ENCODE data around the gene OR1I1. TPM values are rescaled to one million over a fixed set of nuclear protein-coding genes. Genes with fewer than 3 reads are reported as not detected.
"Not testable (repeated sequence)": the region's sequence is repeated elsewhere in the genome, so short reads cannot be mapped to it uniquely, and the experiment has no call there.

Gene OR1I1
- under 1 TPM in 6 of 8 experiments, not detected in 2; 0.04 to 0.94 (median 0.19) TPM for total RNA-seq

GRCh38 chr19:15081911-15082310, at the start of gene OR1I1:
Gene OR1I1, plus strand, starts transcription at chr19:15082211. Its CDS starts 4,855 bp downstream, at chr19:15087066.
- WGBS, 10 experiments, result 38 to 60% (median 53%) methylated on average over 1 to 5 of the region's 6 CpGs; no CpG with 5 or more reads in 6 of the 10 experiments
- no peaks in the 10 kb centered on the region for H3K4me1 ChIP-seq (replicated peaks in 1 of 2)

GRCh38 chr19:15035795-15036311, 46.2 kb upstream of the OR1I1 start:
- 0 to 33% methylated on average over 1 of the region's 1 CpG; no CpG with 5 or more reads in 8 of the 10 experiments for WGBS, 10 experiments
- in situ Hi-C loops (cut with MboI; ENCODE audit: low pct_unique_long_range_greater_than_20kb in 2 of 9, low sequenced_read_pairs in 9 of 9, unreplicated experiment in 9 of 9), result no loop called here
- Histone ChIP-seq H3K4me3 (no peak overlapping the region), H3K27ac (no peak overlapping the region), H3K4me1 (replicated peaks in 1 of 2) (no peaks in the 10 kb centered on the region)
- no peak for ATAC-seq (replicated peaks in 6 of 8)

More at GRCh38 chr19:15081911-15082310, at the start of gene OR1I1:
- in situ Hi-C loops (cut with MboI; ENCODE audit: low pct_unique_long_range_greater_than_20kb in 2 of 9, low sequenced_read_pairs in 9 of 9, unreplicated experiment in 9 of 9), result loop anchor here in 3 of 9 experiments (10.0 to 25.0 kb wide), 2 partner anchors 473 to 480 kb away; no protein-coding TSS in a partner anchor
- H3K4me3 ChIP-seq, result no peak within 1 kb of the TSS
- ATAC-seq (replicated peaks in 6 of 8), result no peak
- no peak within 1 kb of the TSS for H3K27ac ChIP-seq

GRCh38 chr19:15037586-15037985, 44.4 kb upstream of the OR1I1 start:
- in situ Hi-C loops (cut with MboI; ENCODE audit: low pct_unique_long_range_greater_than_20kb in 2 of 9, low sequenced_read_pairs in 9 of 9, unreplicated experiment in 9 of 9), result no loop called here
- H3K27ac ChIP-seq, result no peak overlapping the region
- no peak for ATAC-seq (replicated peaks in 6 of 8)

GRCh38 chr19:15038294-15038693, 43.7 kb upstream of the OR1I1 start:
- 0 to 82% (median 53%) methylated on average over 1 to 3 of the region's 3 CpGs; no CpG with 5 or more reads in 1 of the 10 experiments for WGBS, 10 experiments
- Histone ChIP-seq H3K27ac (no peak overlapping the region), H3K4me3 (no peak overlapping the region), H3K4me1 (replicated peaks in 1 of 2) (no peaks in the 10 kb centered on the region)
- in situ Hi-C loops (cut with MboI; ENCODE audit: low pct_unique_long_range_greater_than_20kb in 2 of 9, low sequenced_read_pairs in 9 of 9, unreplicated experiment in 9 of 9), result no loop called here
- ATAC-seq (replicated peaks in 6 of 8), result no peak

More at GRCh38 chr19:15037586-15037985, 44.4 kb upstream of the OR1I1 start:
- Histone ChIP-seq H3K4me3 (no peak overlapping the region), H3K4me1 (replicated peaks in 1 of 2) (no peaks in the 10 kb centered on the region)
- 0 to 40% (median 19%) methylated on average over 1 to 4 of the region's 4 CpGs; no CpG with 5 or more reads in 2 of the 10 experiments for WGBS, 10 experiments

GRCh38 chr19:15042003-15042402, 40.0 kb upstream of the OR1I1 start:
- no peak overlapping the region for H3K27ac ChIP-seq
- no peaks in the 10 kb centered on the region for H3K4me1 ChIP-seq (replicated peaks in 1 of 2)
- no peak for ATAC-seq (replicated peaks in 6 of 8)
- H3K4me3 ChIP-seq, result no peak overlapping the region
- in situ Hi-C loops (cut with MboI; ENCODE audit: low pct_unique_long_range_greater_than_20kb in 2 of 9, low sequenced_read_pairs in 9 of 9, unreplicated experiment in 9 of 9), result no loop called here
- WGBS, 10 experiments, result 0 to 60% (median 10%) methylated on average over 1 of the region's 1 CpG; no CpG with 5 or more reads in 6 of the 10 experiments

GRCh38 chr19:15042826-15043225, 39.2 kb upstream of the OR1I1 start:
- H3K4me1 ChIP-seq (replicated peaks in 1 of 2), result no peaks in the 10 kb centered on the region
- WGBS, 10 experiments, result 0 to 80% (median 39%) methylated on average over 1 to 2 of the region's 2 CpGs; no CpG with 5 or more reads in 4 of the 10 experiments
- ATAC-seq (replicated peaks in 6 of 8), result no peak
- in situ Hi-C loops (cut with MboI; ENCODE audit: low pct_unique_long_range_greater_than_20kb in 2 of 9, low sequenced_read_pairs in 9 of 9, unreplicated experiment in 9 of 9), result no loop called here
- no peak overlapping the region for H3K4me3 ChIP-seq
- H3K27ac ChIP-seq, result no peak overlapping the region

GRCh38 chr19:15045506-15045905, 36.5 kb upstream of the OR1I1 start:
- in situ Hi-C loops (cut with MboI; ENCODE audit: low pct_unique_long_range_greater_than_20kb in 2 of 9, low sequenced_read_pairs in 9 of 9, unreplicated experiment in 9 of 9), result no loop called here

GRCh38 chr19:15047680-15048079, 34.3 kb upstream of the OR1I1 start:
- Histone ChIP-seq H3K4me1 (replicated peaks in 1 of 2) (no peaks in the 10 kb centered on the region), H3K4me3 (no peak overlapping the region), H3K27ac (no peak overlapping the region)
- ATAC-seq (replicated peaks in 6 of 8), result no peak
- 27 to 79% (median 55%) methylated on average over 4 to 11 of the region's 11 CpGs for WGBS, 10 experiments
- in situ Hi-C loops (cut with MboI; ENCODE audit: low pct_unique_long_range_greater_than_20kb in 2 of 9, low sequenced_read_pairs in 9 of 9, unreplicated experiment in 9 of 9), result no loop called here

More at GRCh38 chr19:15045506-15045905, 36.5 kb upstream of the OR1I1 start:
- Histone ChIP-seq H3K27ac (no peak overlapping the region), H3K4me1 (replicated peaks in 1 of 2) (no peaks in the 10 kb centered on the region), H3K4me3 (no peak overlapping the region)
- ATAC-seq (replicated peaks in 6 of 8), result no peak
- WGBS, 10 experiments, result 0 to 100% (median 33%) methylated on average over 1 to 3 of the region's 3 CpGs; no CpG with 5 or more reads in 3 of the 10 experiments

- in situ Hi-C loops (cut with MboI; ENCODE audit: low pct_unique_long_range_greater_than_20kb in 2 of 9, low sequenced_read_pairs in 9 of 9, unreplicated experiment in 9 of 9), result no loop called here
- H3K4me1 ChIP-seq (replicated peaks in 1 of 2), result no peaks in the 10 kb centered on the region
- WGBS, 10 experiments, result 0 to 100% (median 53%) methylated on average over 2 to 5 of the region's 5 CpGs
- no peak for ATAC-seq (replicated peaks in 6 of 8)
- H3K4me3 ChIP-seq, result no peak overlapping the region
- H3K27ac ChIP-seq, result no peak overlapping the region
Observed at GRCh38 chr19:15048128-15048527, 33.9 kb upstream of the OR1I1 start.

- WGBS, 10 experiments, result 60 to 100% (median 79%) methylated on average over 1 to 8 of the region's 11 CpGs; no CpG with 5 or more reads in 2 of the 10 experiments
- H3K4me3 ChIP-seq, result no peak within 1 kb of the TSS
- in situ Hi-C loops (cut with MboI; ENCODE audit: low pct_unique_long_range_greater_than_20kb in 2 of 9, low sequenced_read_pairs in 9 of 9, unreplicated experiment in 9 of 9), result no loop called here
- no peak within 1 kb of the TSS for H3K27ac ChIP-seq
- ATAC-seq (replicated peaks in 6 of 8), result no peak
- H3K4me1 ChIP-seq (replicated peaks in 1 of 2), result no peaks in the 10 kb centered on the region
Observed at GRCh38 chr19:15048885-15049541, 33.0 kb upstream of the OR1I1 start, which contains the start of gene CASP14. Gene CASP14, plus strand, starts transcription at chr19:15049480. Its CDS starts 2,772 bp downstream, at chr19:15052252.

- Histone ChIP-seq H3K4me1 (replicated peaks in 1 of 2) (no peaks in the 10 kb centered on the region), H3K4me3 (no peak overlapping the region), H3K27ac (no peak overlapping the region)
- WGBS, 10 experiments, result 0 to 100% (median 64%) methylated on average over 1 to 2 of the region's 2 CpGs; no CpG with 5 or more reads in 2 of the 10 experiments
- in situ Hi-C loops (cut with MboI; ENCODE audit: low pct_unique_long_range_greater_than_20kb in 2 of 9, low sequenced_read_pairs in 9 of 9, unreplicated experiment in 9 of 9), result no loop called here
- ATAC-seq (replicated peaks in 6 of 8), result no peak
Observed at GRCh38 chr19:15050639-15051038, 31.4 kb upstream of the OR1I1 start.

GRCh38 chr19:15062036-15062435, 20.0 kb upstream of the OR1I1 start:
- in situ Hi-C loops (cut with MboI; ENCODE audit: low pct_unique_long_range_greater_than_20kb in 2 of 9, low sequenced_read_pairs in 9 of 9, unreplicated experiment in 9 of 9), result no loop called here
- 30 to 86% (median 65%) methylated on average over 2 to 11 of the region's 12 CpGs; no CpG with 5 or more reads in 5 of the 10 experiments for WGBS, 10 experiments
- Histone ChIP-seq H3K27ac (no peak overlapping the region), H3K4me3 (no peak overlapping the region), H3K4me1 (replicated peaks in 1 of 2) (no peaks in the 10 kb centered on the region)
- ATAC-seq (replicated peaks in 6 of 8), result no peak

- H3K4me3 ChIP-seq; H3K27ac ChIP-seq; ATAC-seq (replicated peaks in 6 of 8); in situ Hi-C loops (cut with MboI; ENCODE audit: low pct_unique_long_range_greater_than_20kb in 2 of 9, low sequenced_read_pairs in 9 of 9, unreplicated experiment in 9 of 9); H3K4me1 ChIP-seq (replicated peaks in 1 of 2): not testable (repeated sequence)
- 0 to 75% (median 26%) methylated on average over 1 to 4 of the region's 4 CpGs; no CpG with 5 or more reads in 2 of the 10 experiments for WGBS, 10 experiments
Observed at GRCh38 chr19:15070386-15070785, 11.6 kb upstream of the OR1I1 start.

Measured in motor neuron (in vitro differentiated cells).